Measurements from ENCODE around the gene CEACAM6. TPM values are rescaled to one million over a fixed set of nuclear protein-coding genes. Genes with fewer than 3 reads are reported as not detected.

The CEACAM6 gene
- total RNA-seq, 1 donor from 2014 or later, result 0.58 TPM

Other genes with a start within 250 kb of the CEACAM6 start
- gene CEACAM21, start 179.4 kb upstream of the CEACAM6 start, total RNA-seq, result 0.40 TPM
- gene CEACAM4, start 128.5 kb upstream of the CEACAM6 start, total RNA-seq, result 0.25 TPM
- gene CEACAM7, start 67.3 kb upstream of the CEACAM6 start, total RNA-seq, result not detected
- gene CEACAM5, start 46.9 kb upstream of the CEACAM6 start, total RNA-seq, result 0.81 TPM
- 0.35 TPM for gene CEACAM3, start 41.1 kb downstream of the CEACAM6 start, total RNA-seq
- not detected for gene LYPD4, start 89.2 kb downstream of the CEACAM6 start, total RNA-seq
- gene DMRTC2, start 89.5 kb downstream of the CEACAM6 start, total RNA-seq, result not detected
- 519 TPM for gene RPS19, start 104.7 kb downstream of the CEACAM6 start, total RNA-seq
- 0.55 TPM for gene CD79A, start 121.7 kb downstream of the CEACAM6 start, total RNA-seq
- gene ARHGEF1, start 127.7 kb downstream of the CEACAM6 start, total RNA-seq, result 37.4 TPM
- gene ERFL, start 172.9 kb downstream of the CEACAM6 start, total RNA-seq, result not detected
- gene RABAC1, start 203.8 kb downstream of the CEACAM6 start, total RNA-seq, result 106 TPM
- 0.10 TPM for gene ATP1A3, start 238.7 kb downstream of the CEACAM6 start, total RNA-seq